IMR-90 (cell line): ENCODE data around the gene DMAC2L. TPM values are rescaled to one million over a fixed set of nuclear protein-coding genes. Genes with fewer than 3 reads are reported as not detected.

Source experiments
- ATAC-seq: fragments of 200-7000 bp; cut with Tn5 transposase; 2 replicates; pipeline ENCODE4 v1.9.1; 2020; ENCODE audit warnings: low read depth, mild to moderate bottlenecking, moderate library complexity
- BruUV-seq: library from RNA; stranded (reverse); fragments of 400-500 nt; replicated peaks from 2 replicates; lab custom pipeline; 2021; lab: Mats Ljungman, UMichigan
- CTCF ChIA-PET: fragments of 300-600 bp; formaldehyde crosslinking; extraction: SDS; loops from one replicate; lab custom pipeline; 2021; ENCODE audit warnings: antibody characterized with exemption; lab: Yijun Ruan, JAX
- POLR2A ChIA-PET: fragments of 300-600 bp; sonication (Branson Sonifier 250); formaldehyde crosslinking; loops from one replicate; lab custom pipeline; 2022; ENCODE audit warnings: antibody characterized with exemption; ENCODE audit not compliant: unreplicated experiment; lab: Charles Lee
- DNase-seq: peaks from one replicate; pipeline ENCODE4 v3.0.0; 2013
- H2AFZ ChIP-seq: replicated peaks from 2 replicates; pipeline ENCODE3; 2013; ENCODE audit warnings: low read length, mild to moderate bottlenecking; ENCODE audit not compliant: poor library complexity
- H2AK5ac ChIP-seq: 2 replicates; pipeline ENCODE4 v1.6.1; 2013; ENCODE audit warnings: low read depth, low read length, inconsistent platforms
- H2AK9ac ChIP-seq: replicated peaks from 2 replicates; pipeline ENCODE3; 2013; ENCODE audit warnings: mild to moderate bottlenecking, low read depth, low read length, moderate library complexity; ENCODE audit not compliant: poor library complexity
- H2BK120ac ChIP-seq: 2 replicates; pipeline ENCODE4 v1.6.1; 2013; ENCODE audit warnings: low read depth, low read length, inconsistent platforms
- H2BK15ac ChIP-seq: 3 replicates; pipeline ENCODE4 v1.6.1; 2013; ENCODE audit warnings: low read depth, low read length, inconsistent platforms
- H2BK20ac ChIP-seq: 2 replicates; pipeline ENCODE4 v1.6.1; 2013; ENCODE audit warnings: low read depth, mild to moderate bottlenecking, inconsistent platforms, low read length, moderate library complexity
- H2BK5ac ChIP-seq: 2 replicates; pipeline ENCODE4 v1.6.1; 2013; ENCODE audit warnings: mild to moderate bottlenecking, low read depth, low read length, inconsistent platforms; ENCODE audit not compliant: poor library complexity, severe bottlenecking
- H3K14ac ChIP-seq: replicated peaks from 2 replicates; pipeline ENCODE4 v1.6.1; 2013; ENCODE audit warnings: low read depth, low read length, inconsistent platforms
- H3K18ac ChIP-seq: 2 replicates; pipeline ENCODE4 v1.6.1; 2013; ENCODE audit warnings: low read depth, low read length, control low read depth
- H3K23ac ChIP-seq: 2 replicates; pipeline ENCODE4 v1.6.1; 2013; ENCODE audit warnings: low read depth, low read length, inconsistent platforms
- H3K27ac ChIP-seq: 2 replicates; pipeline ENCODE4 v1.5.1; 2013; ENCODE audit warnings: mild to moderate bottlenecking, control low read depth, low read length; ENCODE audit not compliant: insufficient read depth
- H3K27me3 ChIP-seq: 2 replicates; pipeline ENCODE4 v1.6.1; 2013; ENCODE audit warnings: low read length; ENCODE audit not compliant: control insufficient read depth, insufficient read depth
- H3K36me3 ChIP-seq: 2 replicates; pipeline ENCODE4 v1.6.1; 2013; ENCODE audit warnings: low read length, mixed read lengths; ENCODE audit not compliant: control insufficient read depth, insufficient read depth
- H3K4ac ChIP-seq: 2 replicates; pipeline ENCODE4 v1.6.1; 2013; ENCODE audit warnings: low read depth, low read length, inconsistent platforms
- H3K4me1 ChIP-seq: 2 replicates; pipeline ENCODE4 v1.6.1; 2013; ENCODE audit warnings: low read length, mixed read lengths; ENCODE audit not compliant: control insufficient read depth, insufficient read depth
- H3K4me2 ChIP-seq: 2 replicates; pipeline ENCODE4 v1.6.1; 2013; ENCODE audit warnings: low read depth, mild to moderate bottlenecking, control low read depth, low read length, moderate library complexity
- H3K4me3 ChIP-seq: 2 replicates; pipeline ENCODE4 v1.5.1; 2013; ENCODE audit warnings: low read depth, mild to moderate bottlenecking, control low read depth, low read length, moderate library complexity; ENCODE audit not compliant: insufficient read depth
- H3K56ac ChIP-seq: 2 replicates; pipeline ENCODE4 v1.6.1; 2013; ENCODE audit warnings: low read length, inconsistent platforms; ENCODE audit not compliant: insufficient read depth; ENCODE audit errors: extremely low read depth
- H3K79me1 ChIP-seq, 2 experiments: 2 replicates each; pipeline ENCODE4 v1.6.1; 2013; ENCODE audit warnings: low read length in 2 of 2, inconsistent platforms in 1 of 2, low read depth in 1 of 2
- H3K9ac ChIP-seq: 2 replicates; pipeline ENCODE4 v1.6.1; 2013; ENCODE audit warnings: low read depth, low read length, control low read depth
- H3K9me1 ChIP-seq: 2 replicates; pipeline ENCODE4 v1.6.1; 2013; ENCODE audit warnings: low read length, inconsistent platforms; ENCODE audit not compliant: insufficient read depth
- H3K9me3 ChIP-seq: 2 replicates; pipeline ENCODE4 v1.6.1; 2013; ENCODE audit warnings: low read length; ENCODE audit not compliant: control insufficient read depth, insufficient read depth
- H4K20me1 ChIP-seq: 2 replicates; pipeline ENCODE4 v1.6.1; 2013; ENCODE audit warnings: low read length, inconsistent platforms; ENCODE audit not compliant: insufficient read depth
- H4K5ac ChIP-seq: 2 replicates; pipeline ENCODE4 v1.6.1; 2013; ENCODE audit warnings: mild to moderate bottlenecking, low read depth, low read length, control low read depth
- H4K8ac ChIP-seq, 2 experiments: 2 replicates each; pipeline ENCODE4 v1.6.1; 2013; ENCODE audit warnings: low read depth in 2 of 2, low read length in 2 of 2, control low read depth in 1 of 2, inconsistent platforms in 1 of 2
- H4K91ac ChIP-seq: 2 replicates; pipeline ENCODE4 v1.6.1; 2013; ENCODE audit warnings: low read depth, low read length, inconsistent platforms; ENCODE audit not compliant: insufficient read depth
- MAFK ChIP-seq: IDR thresholded peaks from 2 replicates; pipeline ENCODE4 v1.6.1; 2012; ENCODE audit warnings: low read depth, low read length, improper control_type of control experiment
- NFE2L2 ChIP-seq: fragments of 150-350 bp; IDR thresholded peaks from 2 replicates; pipeline ENCODE4 v1.6.1; 2016; ENCODE audit warnings: low read depth, mild to moderate bottlenecking, low read length
- WGBS, 2 experiments: methylation state at CpG; one replicate each; pipeline versions ENCODE4 v1.1.5 to v1.1.7; 2013; ENCODE audit warnings: missing lambda C conversion rate in 2 of 2; ENCODE audit not compliant: insufficient read length in 1 of 2; ENCODE audit errors: extremely low coverage in 2 of 2; 5-methylcytosine and 5-hydroxymethylcytosine counted together
- dilution Hi-C: fragments of 300-500 bp; cut with HindIII; formaldehyde crosslinking; loops from one replicate; pipeline ENCODE4 v1.14.3; 2018; ENCODE audit warnings: low sequenced_read_pairs; ENCODE audit not compliant: unreplicated experiment
- in situ Hi-C: fragments of 300-500 bp; cut with MboI; formaldehyde crosslinking; loops from 3 replicates; pipeline ENCODE4 v1.14.3; 2019; ENCODE audit warnings: low sequenced_read_pairs, inconsistent platforms, mixed read lengths
- intact Hi-C: fragments of 100-400 bp; cut with micrococcal nuclease; formaldehyde crosslinking; loops from 2 replicates; pipeline ENCODE4 v1.10.0; 2022
- microRNA-seq, 2 experiments: library from miRNA; stranded (forward) in 1 of 2; unstranded in 1 of 2; fragments of 10-50 nt in 1 of 2; fragments of <30 nt in 1 of 2; gene quantifications in 1 of 2; microRNA quantifications in 1 of 2; one replicate each; pipeline versions ENCODE3 to v1.1.0; 2013 to 2020; ENCODE audit not compliant: insufficient read depth in 1 of 2, insufficient read length in 1 of 2, unreplicated experiment in 1 of 2
- polyA plus RNA-seq, 3 experiments: library from polyadenylated mRNA; depleted of rRNA; stranded (reverse); fragments of >200 nt; gene quantifications; 2 replicates each; pipeline ENCODE4 v1.2.3, GENCODE V29; 2012; ENCODE audit warnings: low replicate concordance in 1 of 3
- small RNA-seq, 5 experiments: library from RNA; depleted of rRNA; stranded (forward); fragments of <200 nt; gene quantifications; one replicate each; pipeline ENCODE3, GENCODE V24; 2012
- total RNA-seq: library from RNA; depleted of rRNA; stranded (reverse); fragments of >200 nt; gene quantifications from 2 replicates; pipeline ENCODE4 v1.2.3, GENCODE V29; 2012; rRNA removed

The DMAC2L gene
- total and polyA plus RNA-seq, 2 of the 4 experiments (the other 2 are of a cell fraction), result 5.0 to 6.1 TPM

- in situ Hi-C loops (no loop called here), dilution Hi-C loops (no loop called here), intact Hi-C loops (no loop called here)
- no peak overlapping the region for H2BK15ac ChIP-seq
- no peak for TF ChIP-seq NFE2L2
- TF ChIP-seq MAFK, result peak; percentile 23
- no peak overlapping the region for H3K9ac ChIP-seq
- H3K9me3 ChIP-seq, result no peaks in the 10 kb centered on the region
- no peak overlapping the region for H4K8ac ChIP-seq
- H3K23ac ChIP-seq, result no peak overlapping the region
- no peak overlapping the region for H3K4ac ChIP-seq
- H3K27me3 ChIP-seq, result no peaks in the 10 kb centered on the region
- no peak overlapping the region for H2AFZ ChIP-seq
- H3K27ac ChIP-seq, result no peak overlapping the region
- H4K91ac ChIP-seq, result no peak overlapping the region
- H3K9me1 ChIP-seq, result peaks cover 8% of the 10 kb centered on the region; the same call in 1 of the 2 replicates
- no peak overlapping the region for H2AK5ac ChIP-seq
- no peak overlapping the region for H2BK120ac ChIP-seq
- ChIA-PET POLR2A (no interaction called here), CTCF (no interaction called here)
- no peak for ATAC-seq
- H3K79me1 ChIP-seq, result no peaks in the 10 kb centered on the region
- no peak overlapping the region for H3K14ac ChIP-seq
- no peak for DNase-seq
- no peak overlapping the region for H2AK9ac ChIP-seq
- no TSS peak for BruUV-seq
- no peak overlapping the region for H3K4me3 ChIP-seq
- H2BK5ac ChIP-seq, result no peak overlapping the region
- H4K20me1 ChIP-seq, result no peaks in the 10 kb centered on the region
- WGBS, 2 experiments, result 100% methylated on average over 1 of the region's 5 CpGs; no CpG with 5 or more reads in 1 of the 2 experiments
- H4K5ac ChIP-seq, result no peak overlapping the region
- H3K36me3 ChIP-seq, result peaks cover 5% of the 10 kb centered on the region; the same call in 1 of the 2 replicates
- no peak overlapping the region for H3K56ac ChIP-seq
- H3K4me2 ChIP-seq, result no peak overlapping the region
- H2BK20ac ChIP-seq, result no peak overlapping the region
- H3K4me1 ChIP-seq, result no peaks in the 10 kb centered on the region
- no peak overlapping the region for H3K18ac ChIP-seq
These were observed 63.6 kb downstream of the DMAC2L start for GRCh38 chr14:50375760-50376159.

Small RNAs within 50 kb of the gene (microRNA-seq; reads per million reads assigned to microRNA genes)
- gene MIR4504, result 0 to 6.2 reads per million in 2 experiments

Small RNAs within 50 kb of the gene (small RNA-seq; reads per million reads assigned to genes)
- 0 to 5.9 (median 3.5) reads per million in 5 experiments for gene MIR4504

Other genes starting within 250 kb of the DMAC2L start
- gene VCPKMT, start 195.8 kb upstream of the DMAC2L start, total RNA-seq, result 2.5 and 4.7 TPM in 2 replicates
- gene VCPKMT, start 195.8 kb upstream of the DMAC2L start, polyA plus RNA-seq (2012; rRNA removed), result 4.7 and 5.2 TPM in 2 replicates
- 10.9 and 13.1 TPM in 2 replicates for gene SOS2, start 80.7 kb upstream of the DMAC2L start, total RNA-seq
- gene SOS2, start 80.7 kb upstream of the DMAC2L start, polyA plus RNA-seq (2012; rRNA removed), result 5.6 and 6.3 TPM in 2 replicates
- 3.8 and 5.0 TPM in 2 replicates for gene L2HGDH, start 95 bp upstream of the DMAC2L start, total RNA-seq
- gene L2HGDH, start 95 bp upstream of the DMAC2L start, polyA plus RNA-seq (2012; rRNA removed), result 2.8 and 3.1 TPM in 2 replicates
- gene CDKL1, start 84.6 kb downstream of the DMAC2L start, total RNA-seq, result 3.8 and 7.2 TPM in 2 replicates
- 1.5 and 1.9 TPM in 2 replicates for gene CDKL1, start 84.6 kb downstream of the DMAC2L start, polyA plus RNA-seq (2012; rRNA removed)
- 46.1 and 66.1 TPM in 2 replicates for gene MAP4K5, start 220.2 kb downstream of the DMAC2L start, total RNA-seq
- gene MAP4K5, start 220.2 kb downstream of the DMAC2L start, polyA plus RNA-seq (2012; rRNA removed), result 27.5 and 33.1 TPM in 2 replicates
- 10.3 and 12.2 TPM in 2 replicates for gene ATL1, start 247.8 kb downstream of the DMAC2L start, total RNA-seq
- gene ATL1, start 247.8 kb downstream of the DMAC2L start, polyA plus RNA-seq (2012; rRNA removed), result 5.3 and 6.0 TPM in 2 replicates